ENCODE measurements around the gene PDE3A.

Gene PDE3A

DNA sequence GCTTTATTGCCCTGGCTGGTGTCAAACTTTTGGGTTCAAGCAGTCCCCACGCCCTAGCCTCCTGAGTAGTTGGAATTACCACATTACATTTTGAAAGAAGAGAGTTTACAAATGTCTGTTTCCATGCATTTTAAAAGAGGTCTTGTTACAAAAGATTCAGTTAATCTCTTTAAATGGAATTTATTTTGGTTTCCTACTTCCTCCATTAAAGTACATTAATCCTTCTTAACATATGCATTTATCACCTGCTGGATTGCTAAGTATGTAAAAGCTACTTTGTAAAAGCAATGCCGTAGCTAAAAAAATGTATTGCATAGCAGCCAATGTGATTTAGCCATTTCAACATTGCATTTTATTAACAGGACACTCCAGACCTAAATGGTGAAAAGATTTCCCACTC lies 80.4 kb downstream of the PDE3A start:
- Mint-ChIP-seq H3K9me3 (no peaks in the 10 kb centered on the region), H3K27ac (no peak overlapping the region), H3K36me3 (ENCODE audit: low read depth) (no peaks in the 10 kb centered on the region), H3K27me3 (ENCODE audit: low read depth) (no peaks in the 10 kb centered on the region), H3K4me1 (ENCODE audit: low read depth) (no peaks in the 10 kb centered on the region), H3K4me3 (no peak overlapping the region)

DNA sequence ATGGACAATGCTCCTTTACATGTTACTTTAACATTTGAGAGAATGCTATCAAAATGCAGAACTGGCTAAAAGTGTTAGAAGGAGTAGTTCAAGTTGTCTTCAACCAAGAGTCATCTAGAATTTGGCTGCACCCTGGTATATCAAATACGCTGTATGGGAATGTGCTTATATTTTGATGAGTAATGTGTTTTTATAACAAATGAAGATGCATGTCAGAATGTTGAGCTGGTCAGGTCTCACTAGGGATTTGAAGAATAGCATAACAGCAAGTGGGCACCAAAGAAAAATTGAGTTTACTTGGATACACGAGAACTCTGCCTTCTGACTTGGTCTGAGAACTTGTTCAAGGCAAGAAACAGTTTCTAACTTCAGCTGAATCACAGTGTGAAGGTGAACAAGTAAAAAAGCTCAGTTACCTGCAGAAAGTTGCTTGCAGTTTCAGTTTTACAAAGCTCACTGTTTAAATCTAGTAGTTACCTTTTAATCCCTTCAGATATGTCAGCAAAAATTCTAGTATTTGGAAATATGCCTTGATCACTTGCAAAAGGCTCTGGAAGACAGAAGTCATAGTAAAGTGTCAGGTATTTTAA lies 82.3 kb downstream of the PDE3A start:
- Mint-ChIP-seq H3K27ac (no peak overlapping the region), H3K36me3 (ENCODE audit: low read depth) (no peaks in the 10 kb centered on the region), H3K27me3 (ENCODE audit: low read depth) (no peaks in the 10 kb centered on the region), H3K4me1 (ENCODE audit: low read depth) (no peaks in the 10 kb centered on the region), H3K9me3 (no peaks in the 10 kb centered on the region), H3K4me3 (no peak overlapping the region)

GRCh38 chr12:20451761-20452160 lies 83.4 kb downstream of the PDE3A start:
- Mint-ChIP-seq H3K4me1 (ENCODE audit: low read depth) (no peaks in the 10 kb centered on the region), H3K4me3 (no peak overlapping the region), H3K27ac (no peak overlapping the region), H3K27me3 (ENCODE audit: low read depth) (no peaks in the 10 kb centered on the region), H3K36me3 (ENCODE audit: low read depth) (no peaks in the 10 kb centered on the region), H3K9me3 (no peaks in the 10 kb centered on the region)

- no peaks in the 10 kb centered on the region for H3K4me1 Mint-ChIP-seq (ENCODE audit: low read depth)
- no peaks in the 10 kb centered on the region for H3K36me3 Mint-ChIP-seq (ENCODE audit: low read depth)
- H3K27me3 Mint-ChIP-seq (ENCODE audit: low read depth) = no peaks in the 10 kb centered on the region
- no peak overlapping the region for H3K4me3 Mint-ChIP-seq
- no peaks in the 10 kb centered on the region for H3K9me3 Mint-ChIP-seq
- H3K27ac Mint-ChIP-seq = no peak overlapping the region
Observed at GRCh38 chr12:20452496-20453010, 84.2 kb downstream of the PDE3A start.

- no peak overlapping the region for H3K4me3 Mint-ChIP-seq
- H3K9me3 Mint-ChIP-seq = no peaks in the 10 kb centered on the region
- H3K27ac Mint-ChIP-seq = no peak overlapping the region
- no peaks in the 10 kb centered on the region for H3K4me1 Mint-ChIP-seq (ENCODE audit: low read depth)
- no peaks in the 10 kb centered on the region for H3K36me3 Mint-ChIP-seq (ENCODE audit: low read depth)
- H3K27me3 Mint-ChIP-seq (ENCODE audit: low read depth) = no peaks in the 10 kb centered on the region
Observed at GRCh38 chr12:20453756-20454310, 85.5 kb downstream of the PDE3A start.

DNA sequence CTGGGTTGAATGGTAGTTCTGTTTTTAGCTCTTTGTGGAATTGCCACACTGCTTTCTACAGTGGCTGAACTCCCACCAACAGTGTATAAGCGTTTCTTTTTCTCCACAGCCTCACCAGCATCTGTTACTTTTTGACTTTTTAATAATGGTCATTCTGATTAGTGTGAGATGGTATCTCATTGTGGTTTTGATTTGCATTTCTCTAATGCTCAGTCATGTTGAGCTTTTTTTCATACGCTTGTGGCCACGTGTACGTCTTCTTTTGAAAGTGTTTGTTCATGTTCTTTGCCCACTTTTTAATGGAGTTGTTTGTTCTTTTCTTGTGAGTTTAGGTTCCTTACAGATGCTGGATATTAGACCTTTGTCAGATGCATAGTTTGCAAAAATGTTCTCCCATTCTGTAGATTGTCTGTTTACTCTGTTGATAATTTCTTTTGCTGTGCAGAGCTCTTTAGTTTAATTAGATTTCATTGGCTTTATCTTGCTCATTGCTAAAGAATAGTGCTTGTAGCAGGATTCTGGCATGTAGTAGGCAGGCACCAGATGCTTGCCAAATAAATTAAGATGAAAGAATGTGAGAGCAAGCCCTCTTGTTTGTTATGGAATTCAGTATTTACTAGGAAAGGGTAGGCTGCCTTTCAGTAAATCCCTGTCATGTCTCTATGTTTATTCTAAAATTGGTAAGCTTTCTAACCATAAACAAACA lies 86.8 kb downstream of the PDE3A start:
- H3K4me1 Mint-ChIP-seq (ENCODE audit: low read depth) = no peaks in the 10 kb centered on the region

DNA sequence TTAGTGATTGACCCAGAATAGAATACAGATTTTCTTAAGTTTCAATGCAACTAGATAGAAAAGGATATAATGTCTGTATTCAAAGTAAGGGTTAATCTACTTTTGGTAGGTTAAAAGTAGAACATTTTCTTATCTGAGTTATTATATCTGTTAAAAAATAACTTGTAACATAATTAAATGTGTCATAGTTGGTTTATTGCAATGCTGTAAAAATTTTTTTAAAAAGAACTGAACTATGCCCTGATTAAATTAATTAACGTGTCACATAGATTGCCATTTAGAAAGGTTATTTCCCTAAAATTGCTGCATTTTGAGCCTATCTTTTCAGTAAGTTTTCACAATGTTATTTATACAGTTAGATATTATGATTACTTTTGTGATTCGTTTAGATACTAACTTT lies 89.2 kb downstream of the PDE3A start:
- no peaks in the 10 kb centered on the region for H3K27me3 Mint-ChIP-seq (ENCODE audit: low read depth)
- no peaks in the 10 kb centered on the region for H3K9me3 Mint-ChIP-seq
- H3K27ac Mint-ChIP-seq = no peak overlapping the region
- H3K36me3 Mint-ChIP-seq (ENCODE audit: low read depth) = no peaks in the 10 kb centered on the region
- H3K4me1 Mint-ChIP-seq (ENCODE audit: low read depth) = no peaks in the 10 kb centered on the region
- no peak overlapping the region for H3K4me3 Mint-ChIP-seq

More for the DNA sequence above, 86.8 kb downstream of the PDE3A start:
- Mint-ChIP-seq H3K27ac (no peak overlapping the region), H3K4me3 (no peak overlapping the region), H3K36me3 (ENCODE audit: low read depth) (no peaks in the 10 kb centered on the region), H3K27me3 (ENCODE audit: low read depth) (no peaks in the 10 kb centered on the region), H3K9me3 (no peaks in the 10 kb centered on the region)

GRCh38 chr12:20458011-20458410 lies 89.7 kb downstream of the PDE3A start:
- Mint-ChIP-seq H3K27ac (no peak overlapping the region), H3K36me3 (ENCODE audit: low read depth) (no peaks in the 10 kb centered on the region), H3K4me3 (no peak overlapping the region), H3K4me1 (ENCODE audit: low read depth) (no peaks in the 10 kb centered on the region), H3K27me3 (ENCODE audit: low read depth) (no peaks in the 10 kb centered on the region), H3K9me3 (no peaks in the 10 kb centered on the region)

GRCh38 chr12:20459920-20460319 lies 91.6 kb downstream of the PDE3A start:
- H3K4me1 Mint-ChIP-seq (ENCODE audit: low read depth) = no peaks in the 10 kb centered on the region
- no peaks in the 10 kb centered on the region for H3K27me3 Mint-ChIP-seq (ENCODE audit: low read depth)
- no peak overlapping the region for H3K27ac Mint-ChIP-seq
- H3K9me3 Mint-ChIP-seq = no peaks in the 10 kb centered on the region
- H3K4me3 Mint-ChIP-seq = no peak overlapping the region
- H3K36me3 Mint-ChIP-seq (ENCODE audit: low read depth) = no peaks in the 10 kb centered on the region

DNA sequence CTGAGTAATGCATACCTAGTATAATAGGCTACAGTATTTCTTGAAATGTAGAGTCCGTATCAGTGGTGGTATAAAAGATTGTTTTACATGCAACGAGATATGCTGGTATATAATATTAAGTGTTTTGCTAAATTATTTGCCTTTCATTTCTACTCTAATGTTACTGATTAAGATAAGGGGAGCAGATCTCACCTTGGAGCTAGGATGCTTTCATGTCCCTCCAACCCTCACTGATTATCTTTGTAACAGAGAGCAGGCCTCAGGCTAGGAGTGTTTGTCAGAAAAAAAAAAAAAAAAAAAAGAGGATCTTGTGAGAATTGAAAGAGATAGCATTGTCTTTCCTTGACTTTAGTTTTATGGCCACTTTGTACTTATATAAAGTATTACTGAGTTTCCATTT lies 92.6 kb downstream of the PDE3A start:
- Mint-ChIP-seq H3K4me1 (ENCODE audit: low read depth) (no peaks in the 10 kb centered on the region), H3K27me3 (ENCODE audit: low read depth) (no peaks in the 10 kb centered on the region), H3K4me3 (no peak overlapping the region), H3K36me3 (ENCODE audit: low read depth) (no peaks in the 10 kb centered on the region), H3K9me3 (no peaks in the 10 kb centered on the region), H3K27ac (no peak overlapping the region)

DNA sequence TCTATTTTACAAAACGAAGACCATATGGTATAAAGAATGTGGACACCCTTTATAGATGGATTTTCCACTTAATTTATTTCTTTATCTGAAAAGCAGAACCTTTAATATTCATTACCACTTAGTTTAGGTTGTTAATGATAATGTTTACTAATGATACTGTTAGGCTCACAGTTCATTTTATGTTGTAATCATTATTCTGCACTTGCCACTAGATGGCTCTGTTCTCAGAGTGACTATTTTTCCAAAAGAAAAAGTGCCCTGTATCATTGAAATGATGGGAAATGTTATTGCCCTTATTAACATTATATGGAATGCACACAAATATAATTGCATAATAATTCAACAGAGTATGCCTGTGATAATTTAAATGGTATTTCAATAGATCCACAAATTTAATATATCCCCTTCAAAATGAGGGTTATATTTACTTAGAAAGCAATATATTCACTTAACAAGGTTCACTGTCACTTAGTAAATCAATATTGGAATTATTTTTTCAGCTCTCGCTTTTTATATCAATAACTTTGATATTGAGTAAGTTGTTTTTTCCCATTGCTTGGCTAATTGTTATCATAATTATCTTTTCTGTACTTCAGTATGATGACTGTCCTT lies 95.7 kb downstream of the PDE3A start:
- H3K9me3 Mint-ChIP-seq = no peaks in the 10 kb centered on the region
- H3K4me3 Mint-ChIP-seq = no peak overlapping the region
- no peaks in the 10 kb centered on the region for H3K4me1 Mint-ChIP-seq (ENCODE audit: low read depth)
- H3K27me3 Mint-ChIP-seq (ENCODE audit: low read depth) = no peaks in the 10 kb centered on the region
- H3K27ac Mint-ChIP-seq = no peak overlapping the region
- no peaks in the 10 kb centered on the region for H3K36me3 Mint-ChIP-seq (ENCODE audit: low read depth)

DNA sequence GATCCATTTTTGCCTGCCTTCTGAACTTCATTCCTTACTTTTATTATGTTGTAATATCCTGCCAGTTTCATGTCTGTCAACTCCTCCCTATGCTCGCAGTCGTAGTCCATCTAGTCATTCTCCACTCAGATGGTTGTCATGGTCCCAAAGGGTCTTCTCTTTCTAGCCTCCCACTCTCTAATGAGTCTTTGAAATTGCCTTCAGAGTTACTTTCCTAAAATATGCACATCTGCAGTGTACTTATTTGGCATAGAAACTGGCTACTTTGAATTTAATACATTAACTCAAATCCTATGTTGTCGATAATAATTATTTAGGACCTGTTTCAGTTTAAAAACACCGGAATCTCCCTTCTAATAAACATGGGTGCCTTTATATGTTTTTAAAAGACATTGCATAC lies 101.0 kb downstream of the PDE3A start:
- no peaks in the 10 kb centered on the region for H3K9me3 Mint-ChIP-seq
- no peak overlapping the region for H3K4me3 Mint-ChIP-seq
- no peak overlapping the region for H3K27ac Mint-ChIP-seq
- no peaks in the 10 kb centered on the region for H3K36me3 Mint-ChIP-seq (ENCODE audit: low read depth)
- no peaks in the 10 kb centered on the region for H3K4me1 Mint-ChIP-seq (ENCODE audit: low read depth)
- H3K27me3 Mint-ChIP-seq (ENCODE audit: low read depth) = no peaks in the 10 kb centered on the region

- H3K27ac Mint-ChIP-seq = no peak overlapping the region
- no peaks in the 10 kb centered on the region for H3K9me3 Mint-ChIP-seq
- H3K4me1 Mint-ChIP-seq (ENCODE audit: low read depth) = no peaks in the 10 kb centered on the region
- H3K36me3 Mint-ChIP-seq (ENCODE audit: low read depth) = no peaks in the 10 kb centered on the region
- no peak overlapping the region for H3K4me3 Mint-ChIP-seq
- no peaks in the 10 kb centered on the region for H3K27me3 Mint-ChIP-seq (ENCODE audit: low read depth)
Observed at GRCh38 chr12:20469756-20470155, 101.4 kb downstream of the PDE3A start.

- Mint-ChIP-seq H3K36me3 (ENCODE audit: low read depth) (no peaks in the 10 kb centered on the region), H3K27ac (no peak overlapping the region), H3K4me3 (no peak overlapping the region), H3K27me3 (ENCODE audit: low read depth) (no peaks in the 10 kb centered on the region), H3K4me1 (ENCODE audit: low read depth) (no peaks in the 10 kb centered on the region), H3K9me3 (no peaks in the 10 kb centered on the region)
Observed at GRCh38 chr12:20472102-20472782, 103.9 kb downstream of the PDE3A start.
